HFFc6 (cell line): ENCODE results near the gene EDC3. TPM values are rescaled to one million over a fixed set of nuclear protein-coding genes. Genes with fewer than 3 reads are reported as not detected.

ENCODE experiments used
- DNase-seq: peaks from one replicate; pipeline ENCODE4 v3.0.0-alpha.2; 2018
- H3K27ac Mint-ChIP-seq: 2 replicates; pipeline ENCODE4 v1.8.0; 2020; ENCODE audit warnings: mild to moderate bottlenecking, mixed read lengths
- H3K27me3 Mint-ChIP-seq: 2 replicates; pipeline ENCODE4 v1.8.0; 2021; ENCODE audit warnings: mild to moderate bottlenecking, moderate library complexity, mixed read lengths; ENCODE audit not compliant: insufficient read depth
- H3K36me3 Mint-ChIP-seq: 2 replicates; pipeline ENCODE4 v1.8.0; 2021; ENCODE audit warnings: low read depth, mixed read lengths
- H3K4me1 Mint-ChIP-seq: 2 replicates; pipeline ENCODE4 v1.8.0; 2020; ENCODE audit warnings: low read depth, mixed read lengths
- H3K4me3 Mint-ChIP-seq: 2 replicates; pipeline ENCODE4 v1.8.0; 2020; ENCODE audit warnings: mild to moderate bottlenecking, moderate library complexity, mixed read lengths
- H3K9me3 Mint-ChIP-seq: 2 replicates; pipeline ENCODE4 v1.8.0; 2020; ENCODE audit warnings: mild to moderate bottlenecking, mixed read lengths
- CTCF ChIP-seq: fragments of 200-600 bp; sonication (generic); IDR thresholded peaks from 2 replicates; pipeline ENCODE4 v1.5.0; 2021; ENCODE audit warnings: antibody characterized with exemption, mild to moderate bottlenecking
- total RNA-seq, 6 experiments: library from RNA; stranded (reverse); fragmentation: NEBNext Ultra II Directional; extraction: Animal tissue kit (Norgen Biotek cat#: 25700); gene quantifications; 2 replicates in 1 of 6; 3 replicates in 5 of 6; pipeline ENCODE4 v1.2.3, GENCODE V29; 2021

Gene EDC3
- total RNA-seq, 6 experiments from 2014 or later, result 37.2 to 46.8 (median 40.8) TPM

DNA sequence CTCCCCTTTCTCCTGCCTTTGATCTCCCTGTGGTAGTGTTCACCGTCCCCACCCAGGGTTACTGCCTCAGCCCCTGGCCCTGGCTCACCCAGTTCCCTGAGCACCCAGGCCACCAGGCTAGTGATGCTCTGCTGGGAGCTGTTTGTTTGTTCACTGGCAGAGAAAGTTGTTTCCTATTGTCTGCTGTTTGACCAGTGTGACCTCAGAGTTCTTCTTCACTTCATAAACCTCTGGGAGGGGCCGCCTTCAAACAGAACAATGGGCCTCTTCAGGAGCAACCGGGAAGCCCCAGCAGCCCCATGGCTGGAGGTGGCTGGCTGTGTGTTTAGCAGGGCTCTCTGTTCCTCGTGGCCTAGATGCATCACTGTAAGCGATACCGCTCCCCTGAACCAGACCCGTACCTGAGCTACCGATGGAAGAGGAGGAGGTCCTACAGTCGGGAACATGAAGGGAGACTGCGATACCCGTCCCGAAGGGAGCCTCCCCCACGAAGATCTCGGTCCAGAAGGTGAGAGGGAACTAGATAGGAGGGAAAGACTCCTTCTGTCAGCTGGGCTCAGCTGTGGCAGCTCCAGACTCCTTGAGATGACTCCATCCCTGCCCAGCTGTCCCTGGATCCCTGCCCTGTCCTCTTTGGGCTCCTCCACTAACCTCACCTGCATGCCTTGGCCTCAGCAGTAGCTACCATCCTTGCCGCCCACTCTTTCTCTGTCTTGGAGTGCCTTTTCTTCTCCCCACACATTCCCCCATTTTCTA is 76.8 kb downstream of the EDC3 start:
- Mint-ChIP-seq H3K27me3 (peaks cover 5% of the 10 kb centered on the region), H3K4me3 (no peak overlapping the region), H3K27ac (no peak overlapping the region), H3K9me3 (no peaks in the 10 kb centered on the region), H3K36me3 (peaks cover 18% of the 10 kb centered on the region), H3K4me1 (peaks cover 24% of the 10 kb centered on the region)
- no peak for TF ChIP-seq CTCF
- DNase-seq, result no peak

GRCh38 chr15:74616996-74617395 is 78.8 kb downstream of the EDC3 start:
- peak overlapping the region; percentile 91 for H3K27ac Mint-ChIP-seq
- peak; percentile 42 for DNase-seq
- peaks cover 10% of the 10 kb centered on the region for H3K36me3 Mint-ChIP-seq
- no peak for TF ChIP-seq CTCF
- H3K27me3 Mint-ChIP-seq, result peaks cover 5% of the 10 kb centered on the region; the same call in 1 of the 2 replicates
- H3K4me3 Mint-ChIP-seq, result peak overlapping the region; percentile 97
- no peaks in the 10 kb centered on the region for H3K9me3 Mint-ChIP-seq
- H3K4me1 Mint-ChIP-seq, result peaks cover 24% of the 10 kb centered on the region

DNA sequence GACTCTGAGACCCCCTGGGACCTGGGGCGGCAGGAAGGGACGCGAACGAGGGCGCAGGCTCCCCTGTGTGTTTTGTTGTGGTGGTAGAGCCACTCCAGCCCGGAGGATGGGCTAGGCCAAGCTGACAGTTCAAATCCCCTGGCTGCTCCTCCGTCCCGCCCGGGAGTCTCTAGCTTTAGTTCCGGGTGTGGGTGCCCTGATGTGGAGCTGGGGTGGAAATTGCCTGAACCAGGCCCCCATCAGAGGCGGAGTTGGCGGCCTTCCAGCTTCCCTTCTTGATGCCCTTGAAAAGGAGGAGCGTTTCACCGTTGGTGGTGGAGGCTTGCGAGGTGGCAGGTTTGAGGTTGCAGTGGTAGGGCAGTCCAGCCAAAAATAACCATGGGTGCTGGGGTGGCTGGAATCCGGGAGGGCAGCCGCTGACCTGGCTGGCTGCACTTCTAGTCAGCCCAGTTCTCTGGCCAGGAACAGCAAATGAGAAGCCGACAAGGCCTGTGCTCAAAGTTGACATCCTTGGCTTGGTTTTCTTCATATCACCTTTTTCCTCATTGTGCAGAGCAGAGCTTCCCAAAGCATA is 79.4 kb downstream of the EDC3 start:
- no peak for TF ChIP-seq CTCF
- Mint-ChIP-seq H3K4me1 (peaks cover 24% of the 10 kb centered on the region), H3K27me3 (peaks cover 7% of the 10 kb centered on the region; the same call in 1 of the 2 replicates), H3K36me3 (peaks cover 7% of the 10 kb centered on the region), H3K9me3 (no peaks in the 10 kb centered on the region), H3K27ac (peak overlapping the region; percentile 91), H3K4me3 (peak overlapping the region; percentile 97)
- peak; percentile 63 for DNase-seq

DNA sequence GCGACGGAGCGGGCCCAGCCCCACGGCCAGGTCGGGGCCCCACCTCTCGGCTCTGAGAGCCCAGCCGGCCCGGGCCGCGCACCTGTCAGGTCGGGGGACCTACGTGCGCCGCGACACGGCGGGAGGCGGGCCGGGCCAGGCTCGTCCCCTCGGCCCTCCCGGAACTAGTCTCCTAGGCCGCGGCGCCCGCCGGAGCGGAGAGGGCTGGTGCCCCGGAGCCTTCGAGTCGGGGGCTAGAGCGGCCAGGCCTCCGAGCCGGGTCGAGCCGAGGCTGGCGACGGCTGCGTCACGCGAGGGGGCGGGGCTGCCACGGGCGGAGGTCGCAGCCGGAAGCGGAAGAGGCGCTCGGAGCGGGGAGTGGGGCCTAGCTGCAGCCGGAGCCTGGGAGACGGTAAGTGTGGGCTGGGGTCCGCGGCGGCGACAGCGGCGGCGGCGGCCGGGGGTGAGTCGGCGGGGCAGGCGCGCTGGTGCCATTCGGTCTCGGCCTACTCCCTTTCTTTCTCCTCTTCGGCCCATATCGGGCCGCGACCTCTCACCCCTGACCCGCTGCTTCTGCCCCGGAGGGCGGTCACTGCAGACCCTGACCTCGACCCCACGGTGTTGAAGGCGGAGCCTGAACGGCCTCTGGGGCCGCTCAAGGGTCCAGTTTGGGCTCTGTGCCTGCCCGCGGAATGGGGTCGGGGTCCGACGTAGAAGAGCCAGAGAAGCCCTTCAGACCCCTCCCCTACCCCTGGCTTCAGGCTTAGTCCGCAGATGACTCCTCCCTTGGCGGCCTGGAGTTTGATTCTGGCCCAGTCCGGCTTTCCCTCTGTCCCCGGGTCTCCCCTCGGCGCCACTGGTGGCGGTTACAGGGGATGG is 80.1 kb downstream of the EDC3 start, which contains the start of gene CLK3:
CLK3 (plus strand) TSS at position 329 of the 858 bp plus-strand sequence. CDS start 3,361 bp downstream, outside the sequence.
- Mint-ChIP-seq H3K27ac (peak within 1 kb of the TSS; percentile 94), H3K4me1 (peaks cover 19% of the 10 kb centered on the region), H3K4me3 (peak within 1 kb of the TSS; percentile 97), H3K27me3 (peaks cover 12% of the 10 kb centered on the region; the same call in 1 of the 2 replicates), H3K9me3 (no peaks in the 10 kb centered on the region), H3K36me3 (peaks cover under 1% of the 10 kb centered on the region)
- DNase-seq, result peak; percentile 87
- no peak for TF ChIP-seq CTCF

DNA sequence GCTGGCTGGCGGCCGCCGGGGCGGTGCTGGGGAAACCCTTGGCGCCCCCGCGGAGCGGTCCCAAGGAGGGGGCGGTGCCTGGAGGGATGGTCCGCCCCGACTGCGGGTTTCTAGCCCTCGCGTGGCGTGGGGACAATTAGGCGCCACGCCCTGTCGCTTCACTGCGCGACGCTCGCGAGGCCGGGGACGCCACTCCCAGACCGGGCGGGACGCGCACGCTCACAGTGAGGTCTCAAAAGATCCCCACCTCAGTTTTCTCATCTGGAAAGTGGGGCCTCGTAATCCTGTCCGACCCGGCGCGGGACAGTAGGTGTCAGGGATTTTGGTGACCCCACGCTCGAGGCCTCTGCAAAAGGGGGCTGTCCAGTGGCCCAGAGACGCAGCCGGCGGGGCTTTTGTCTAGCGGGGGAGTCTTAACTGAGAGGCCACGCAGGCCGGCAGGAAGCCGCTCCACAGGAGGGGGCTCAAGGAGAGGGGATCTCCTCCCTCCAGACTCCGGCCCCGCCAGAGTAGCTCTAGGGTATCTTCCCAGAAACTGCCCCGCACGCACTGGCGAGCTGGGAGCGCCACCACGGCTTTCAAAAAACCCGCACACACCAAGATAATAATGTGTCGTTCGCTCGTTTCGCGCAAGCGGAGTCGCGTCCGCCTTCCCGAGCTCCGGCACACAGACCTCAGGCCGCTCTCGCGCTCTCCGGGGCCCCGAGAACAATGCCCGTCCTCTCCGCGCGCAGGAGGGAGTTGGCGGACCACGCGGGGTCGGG is 80.9 kb downstream of the EDC3 start:
- Mint-ChIP-seq H3K36me3 (no peaks in the 10 kb centered on the region; the same call in none of the 2 replicates), H3K27ac (peak overlapping the region; percentile 94), H3K27me3 (peaks cover 11% of the 10 kb centered on the region), H3K4me3 (peak overlapping the region; percentile 97), H3K4me1 (peaks cover 19% of the 10 kb centered on the region), H3K9me3 (no peaks in the 10 kb centered on the region)
- DNase-seq, result peak; percentile 68
- no peak for TF ChIP-seq CTCF
